Pons (tissue), 1 donor: ENCODE measurements around the gene REV3L.
"Not testable (repeated sequence)": the region's sequence is repeated elsewhere in the genome, so short reads cannot be mapped to it uniquely, and the experiment has no call there.

Experiments
- DNase-seq: peaks from one replicate; pipeline ENCODE4 v3.0.0-alpha.2; 2016; ENCODE audit warnings: low spot score

REV3L gene

GRCh38 chr6:111260570-111261298 lies 222.3 kb downstream of the REV3L start:
- DNase-seq, result no peak

- peak; percentile 99 for DNase-seq
These were observed 223.8 kb downstream of the REV3L start for GRCh38 chr6:111259089-111259831.

- DNase-seq, result no peak
These were observed 224.4 kb downstream of the REV3L start for GRCh38 chr6:111258615-111259088.

GRCh38 chr6:111258010-111258409 lies 225.0 kb downstream of the REV3L start:
- DNase-seq, result no peak

GRCh38 chr6:111256646-111257045 lies 226.4 kb downstream of the REV3L start:
- DNase-seq, result no peak

GRCh38 chr6:111255838-111256237 lies 227.2 kb downstream of the REV3L start:
- DNase-seq, result not testable (repeated sequence)

GRCh38 chr6:111254779-111255166 lies 228.2 kb downstream of the REV3L start:
- no peak for DNase-seq

- DNase-seq, result no peak
These were observed 228.8 kb downstream of the REV3L start for GRCh38 chr6:111254004-111254778.

GRCh38 chr6:111252726-111253125 lies 230.3 kb downstream of the REV3L start:
- no peak for DNase-seq

GRCh38 chr6:111250791-111251354 lies 232.1 kb downstream of the REV3L start:
- no peak for DNase-seq
